Type B pancreatic cell (in vitro differentiated cells): ENCODE data around the gene KHSRP. TPM values are rescaled to one million over a fixed set of nuclear protein-coding genes. Genes with fewer than 3 reads are reported as not detected.

ENCODE experiments used
- DNase-seq: peaks from one replicate; pipeline ENCODE4 v3.0.0; 2021; ENCODE audit warnings: mixed read lengths; ENCODE audit not compliant: unreplicated experiment; ENCODE audit errors: extremely low spot score
- H3K27ac Mint-ChIP-seq: 2 replicates; pipeline ENCODE4 v1.8.0; 2021; ENCODE audit warnings: mild to moderate bottlenecking, mixed read lengths
- H3K27me3 Mint-ChIP-seq: 2 replicates; pipeline ENCODE4 v1.8.0; 2021; ENCODE audit warnings: mixed read lengths
- H3K36me3 Mint-ChIP-seq: 2 replicates; pipeline ENCODE4 v1.8.0; 2021; ENCODE audit warnings: mixed read lengths
- H3K4me1 Mint-ChIP-seq: one replicate; pipeline ENCODE4 v1.8.0; 2021; ENCODE audit warnings: mixed read lengths; ENCODE audit not compliant: unreplicated experiment
- H3K4me3 Mint-ChIP-seq: 2 replicates; pipeline ENCODE4 v1.8.0; 2021; ENCODE audit warnings: mild to moderate bottlenecking, mixed read lengths
- H3K9me3 Mint-ChIP-seq: 2 replicates; pipeline ENCODE4 v1.8.0; 2021; ENCODE audit warnings: mixed read lengths
- CTCF ChIP-seq: fragments of 200-600 bp; sonication (generic); conservative IDR thresholded peaks from 2 replicates; pipeline ENCODE4 v1.5.0; 2021; ENCODE audit warnings: antibody characterized with exemption, mild to moderate bottlenecking
- total RNA-seq: library from RNA; stranded (reverse); gene quantifications from 2 replicates; pipeline ENCODE4 v1.2.1, GENCODE V29; 2021; ENCODE audit warnings: low replicate concordance

KHSRP gene
- total RNA-seq, 1 donor from 2014 or later: 414 TPM

DNA sequence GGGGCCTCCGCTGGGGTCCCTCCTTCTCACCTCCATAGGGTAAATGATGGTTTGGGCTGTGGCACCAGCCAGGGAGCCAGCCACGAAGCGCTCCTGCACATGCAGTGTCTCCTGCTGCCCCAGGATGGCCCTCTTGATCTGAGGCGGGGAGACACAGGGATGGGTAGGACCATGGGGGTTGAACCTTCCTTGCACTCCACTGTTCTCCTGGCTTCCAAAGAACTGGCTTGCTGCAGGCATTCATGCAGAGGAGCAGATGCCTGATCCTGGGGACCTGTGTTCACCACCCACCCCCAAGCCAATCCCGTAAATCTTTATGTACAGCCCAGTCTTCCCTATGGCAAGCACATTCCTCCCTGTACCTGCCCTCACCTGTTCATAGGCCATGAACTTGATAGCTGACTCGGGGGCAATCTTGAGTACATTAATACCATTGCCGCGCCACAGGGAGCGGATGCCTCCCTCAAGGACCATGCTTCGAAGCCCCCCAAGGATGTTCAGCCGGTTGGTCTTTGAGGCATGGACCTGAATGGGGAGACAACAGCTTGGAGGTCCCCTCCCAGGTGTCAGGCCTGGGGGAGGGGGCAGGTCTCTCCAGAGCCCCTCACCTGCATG is 29.4 kb upstream of the KHSRP start:
- no peak overlapping the region for H3K27ac Mint-ChIP-seq
- H3K9me3 Mint-ChIP-seq: no peaks in the 10 kb centered on the region
- H3K36me3 Mint-ChIP-seq: peaks cover 32% of the 10 kb centered on the region
- peaks cover 6% of the 10 kb centered on the region for H3K4me1 Mint-ChIP-seq
- H3K27me3 Mint-ChIP-seq: no peaks in the 10 kb centered on the region
- no peak for DNase-seq
- no peak for TF ChIP-seq CTCF
- H3K4me3 Mint-ChIP-seq: no peak overlapping the region

DNA sequence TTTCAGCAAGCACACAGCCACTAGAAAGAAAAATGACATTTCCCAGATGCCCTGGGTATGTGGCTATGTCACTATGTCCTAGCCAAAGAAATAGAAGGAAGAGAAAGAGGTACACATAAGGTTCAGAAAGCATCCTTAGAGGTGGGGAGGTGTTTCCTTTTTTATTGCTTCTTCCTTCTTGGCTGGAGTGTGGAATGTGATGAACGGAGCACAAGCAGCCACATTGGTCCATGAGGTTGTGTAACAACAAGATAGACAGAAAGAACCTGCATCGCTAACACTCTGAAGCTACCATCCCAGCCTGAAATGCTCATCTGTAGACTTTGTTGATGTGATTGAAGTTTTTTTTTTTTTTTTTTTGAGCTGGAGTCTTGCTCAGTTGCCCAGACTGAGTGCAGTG is 28.3 kb upstream of the KHSRP start:
- Mint-ChIP-seq H3K27me3 (no peaks in the 10 kb centered on the region), H3K4me3 (no peak overlapping the region), H3K27ac (no peak overlapping the region), H3K36me3 (peaks cover 32% of the 10 kb centered on the region), H3K4me1 (no peaks in the 10 kb centered on the region), H3K9me3 (no peaks in the 10 kb centered on the region)
- DNase-seq: no peak
- TF ChIP-seq CTCF: no peak

GRCh38 chr19:6452223-6452614 is 27.6 kb upstream of the KHSRP start:
- Mint-ChIP-seq H3K4me3 (no peak overlapping the region), H3K27me3 (no peaks in the 10 kb centered on the region), H3K9me3 (no peaks in the 10 kb centered on the region), H3K36me3 (peaks cover 32% of the 10 kb centered on the region), H3K4me1 (no peaks in the 10 kb centered on the region), H3K27ac (no peak overlapping the region)
- no peak for TF ChIP-seq CTCF
- no peak for DNase-seq

- H3K4me3 Mint-ChIP-seq: no peak overlapping the region
- no peaks in the 10 kb centered on the region for H3K27me3 Mint-ChIP-seq
- no peaks in the 10 kb centered on the region for H3K4me1 Mint-ChIP-seq
- DNase-seq: no peak
- H3K27ac Mint-ChIP-seq: no peak overlapping the region
- H3K36me3 Mint-ChIP-seq: peaks cover 34% of the 10 kb centered on the region
- no peaks in the 10 kb centered on the region for H3K9me3 Mint-ChIP-seq
- TF ChIP-seq CTCF: no peak
These were observed 27.1 kb upstream of the KHSRP start for GRCh38 chr19:6451583-6452222.

DNA sequence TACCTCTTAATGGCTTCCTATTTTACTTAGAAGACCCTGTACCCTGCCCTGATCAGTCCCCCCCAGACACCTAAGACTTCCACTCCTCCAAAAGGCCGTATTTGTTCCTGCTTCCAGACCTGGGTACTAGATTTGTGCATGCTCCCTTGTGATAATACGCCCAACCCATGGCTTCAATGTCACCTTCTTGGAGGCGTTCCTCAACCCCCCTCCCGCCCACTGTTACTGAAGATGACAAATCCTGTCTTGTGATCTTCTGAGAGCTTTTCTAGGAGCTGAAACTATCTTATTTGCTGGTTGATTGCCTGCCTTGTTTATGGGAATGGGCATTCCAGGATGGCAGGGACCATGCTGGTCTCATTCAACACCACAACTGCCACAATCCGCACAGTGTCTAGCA is 25.6 kb upstream of the KHSRP start:
- Mint-ChIP-seq H3K27ac (peak overlapping the region; percentile 22), H3K36me3 (peaks cover 35% of the 10 kb centered on the region), H3K27me3 (no peaks in the 10 kb centered on the region), H3K9me3 (no peaks in the 10 kb centered on the region), H3K4me1 (no peaks in the 10 kb centered on the region), H3K4me3 (no peak overlapping the region)
- TF ChIP-seq CTCF: no peak
- DNase-seq: no peak
